ENCODE results near the gene GATA6. TPM values are rescaled to one million over a fixed set of nuclear protein-coding genes. Genes with fewer than 3 reads are reported as not detected.

The GATA6 gene
- polyA plus RNA-seq, 3 donors, result 0.04 TPM; not detected in 2

GRCh38 chr18:22229456-22230124 is 60.2 kb downstream of the GATA6 start:
- no peaks in the 10 kb centered on the region for H3K27me3 ChIP-seq (ENCODE audit: control insufficient read depth in 2 of 2, insufficient read depth in 2 of 2, low read length in 2 of 2)
- no peak overlapping the region for H3K4me3 Mint-ChIP-seq
- H3K4me2 ChIP-seq (replicated peaks; ENCODE audit: extremely low read depth, low read length, poor library complexity, severe bottlenecking), result no peak overlapping the region
- DNase-seq, result no peak
- H3K27me3 Mint-ChIP-seq (ENCODE audit: low read depth in 3 of 3), result peaks cover 2 to 4% (median 3%) of the 10 kb centered on the region in 3 donors
- H3K36me3 Mint-ChIP-seq, result no peaks in the 10 kb centered on the region
- no peaks in the 10 kb centered on the region for H3K4me1 ChIP-seq (ENCODE audit: control insufficient read depth in 1 of 2, insufficient read depth in 2 of 2, low read length in 2 of 2)
- no peak overlapping the region for H3K27ac Mint-ChIP-seq
- H3K9ac ChIP-seq (ENCODE audit: insufficient read depth, low read length, poor library complexity, severe bottlenecking), result no peak overlapping the region
- no peaks in the 10 kb centered on the region for H3K36me3 ChIP-seq (replicated peaks in 1 of 2; ENCODE audit: control insufficient read depth in 1 of 2, insufficient read depth in 2 of 2, low read length in 2 of 2)
- no peak for TF ChIP-seq CTCF (IDR thresholded peaks at IDR 0.05)
- no peaks in the 10 kb centered on the region for H3K79me2 ChIP-seq (ENCODE audit: insufficient read depth, low read length)
- H2AFZ ChIP-seq (ENCODE audit: insufficient read depth, low read depth, low read length, poor library complexity, severe bottlenecking), result no peak overlapping the region
- WGBS (ENCODE audit: insufficient coverage), result 89% methylated on average over 4 of the region's 7 CpGs
- H3K4me1 Mint-ChIP-seq, result no peaks in the 10 kb centered on the region
- H3K4me3 ChIP-seq (replicated peaks in 1 of 3; ENCODE audit: low read depth in 2 of 3, low read length in 3 of 3), result no peak overlapping the region
- peaks cover 0 to 2% (median 0%) of the 10 kb centered on the region in 7 donors for H3K9me3 Mint-ChIP-seq
- H4K20me1 ChIP-seq (ENCODE audit: insufficient read depth, low read length), result no peaks in the 10 kb centered on the region
- H3K27ac ChIP-seq (ENCODE audit: low read depth in 1 of 2, low read length in 2 of 2), result no peak overlapping the region
- H3K9me3 ChIP-seq (replicated peaks in 1 of 2; ENCODE audit: control insufficient read depth in 1 of 2, insufficient read depth in 1 of 2, low read length in 2 of 2), result no peaks in the 10 kb centered on the region
- intact Hi-C loops (cut with micrococcal nuclease), result no loop called here

GRCh38 chr18:22230471-22230945 is 61.1 kb downstream of the GATA6 start:
- Mint-ChIP-seq H3K4me3 (no peak overlapping the region), H3K27me3 (ENCODE audit: low read depth in 3 of 3) (peaks cover 2 to 4% (median 3%) of the 10 kb centered on the region in 3 donors), H3K9me3 (peaks cover 0 to 2% (median 0%) of the 10 kb centered on the region in 7 donors), H3K36me3 (no peaks in the 10 kb centered on the region), H3K27ac (no peak overlapping the region), H3K4me1 (no peaks in the 10 kb centered on the region)
- TF ChIP-seq CTCF (IDR thresholded peaks at IDR 0.05), result no peak
- Histone ChIP-seq H3K4me3 (replicated peaks in 1 of 3; ENCODE audit: low read depth in 2 of 3, low read length in 3 of 3) (no peak overlapping the region), H3K9ac (ENCODE audit: insufficient read depth, low read length, poor library complexity, severe bottlenecking) (no peak overlapping the region), H3K36me3 (replicated peaks in 1 of 2; ENCODE audit: control insufficient read depth in 1 of 2, insufficient read depth in 2 of 2, low read length in 2 of 2) (no peaks in the 10 kb centered on the region), H2AFZ (ENCODE audit: insufficient read depth, low read depth, low read length, poor library complexity, severe bottlenecking) (no peak overlapping the region), H3K4me1 (ENCODE audit: control insufficient read depth in 1 of 2, insufficient read depth in 2 of 2, low read length in 2 of 2) (no peaks in the 10 kb centered on the region), H4K20me1 (ENCODE audit: insufficient read depth, low read length) (no peaks in the 10 kb centered on the region), H3K27me3 (ENCODE audit: control insufficient read depth in 2 of 2, insufficient read depth in 2 of 2, low read length in 2 of 2) (no peaks in the 10 kb centered on the region), H3K79me2 (ENCODE audit: insufficient read depth, low read length) (no peaks in the 10 kb centered on the region), H3K9me3 (replicated peaks in 1 of 2; ENCODE audit: control insufficient read depth in 1 of 2, insufficient read depth in 1 of 2, low read length in 2 of 2) (no peaks in the 10 kb centered on the region), H3K27ac (ENCODE audit: low read depth in 1 of 2, low read length in 2 of 2) (no peak overlapping the region), H3K4me2 (replicated peaks; ENCODE audit: extremely low read depth, low read length, poor library complexity, severe bottlenecking) (no peak overlapping the region)
- DNase-seq, result no peak
- intact Hi-C loops (cut with micrococcal nuclease), result no loop called here
- WGBS (ENCODE audit: insufficient coverage), result 88% methylated on average over 8 of the region's 12 CpGs

Measured in CD14-positive monocyte (primary cell).